SU-DHL-6 (cell line): ENCODE results near the gene RAPGEF4.

Experiments
- EZH2phosphoT487 ChIP-seq: fragments of 200-600 bp; sonication (generic), shearing (Covaris generic); conservative IDR thresholded peaks from 2 replicates; pipeline ENCODE4 v1.6.1; 2018; ENCODE audit warnings: mild to moderate bottlenecking, antibody characterized with exemption, low read length, moderate library complexity, mixed read lengths
- TF ChIP-seq, protein P1 (sequence below): fragments of 200-600 bp; sonication (generic); IDR thresholded peaks from one replicate; pipeline ENCODE4 v1.5.1; 2017; ENCODE audit warnings: antibody characterized with exemption, mild to moderate bottlenecking, low read length, moderate library complexity; ENCODE audit not compliant: insufficient read depth, poor library complexity, severe bottlenecking

DNA sequence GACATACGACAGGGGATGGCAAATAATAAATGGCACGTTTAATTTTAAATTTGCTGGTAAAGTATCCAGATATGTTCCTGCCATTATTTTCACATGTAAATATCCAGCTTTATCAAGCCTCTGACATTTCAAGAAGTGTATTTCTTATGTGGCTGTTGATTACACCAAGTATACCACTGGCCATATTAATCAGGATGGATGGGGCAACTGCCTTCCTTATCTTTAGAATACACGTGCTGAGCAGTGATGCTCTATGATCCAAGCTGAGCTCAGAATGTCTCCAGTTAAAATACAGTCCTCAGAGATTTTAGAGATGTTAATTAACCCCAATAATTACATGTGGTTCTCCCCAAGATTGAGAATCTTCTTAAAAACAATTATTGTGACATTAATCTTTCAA lies 38.3 kb upstream of the RAPGEF4 start:
- TF ChIP-seq, protein P1, sequence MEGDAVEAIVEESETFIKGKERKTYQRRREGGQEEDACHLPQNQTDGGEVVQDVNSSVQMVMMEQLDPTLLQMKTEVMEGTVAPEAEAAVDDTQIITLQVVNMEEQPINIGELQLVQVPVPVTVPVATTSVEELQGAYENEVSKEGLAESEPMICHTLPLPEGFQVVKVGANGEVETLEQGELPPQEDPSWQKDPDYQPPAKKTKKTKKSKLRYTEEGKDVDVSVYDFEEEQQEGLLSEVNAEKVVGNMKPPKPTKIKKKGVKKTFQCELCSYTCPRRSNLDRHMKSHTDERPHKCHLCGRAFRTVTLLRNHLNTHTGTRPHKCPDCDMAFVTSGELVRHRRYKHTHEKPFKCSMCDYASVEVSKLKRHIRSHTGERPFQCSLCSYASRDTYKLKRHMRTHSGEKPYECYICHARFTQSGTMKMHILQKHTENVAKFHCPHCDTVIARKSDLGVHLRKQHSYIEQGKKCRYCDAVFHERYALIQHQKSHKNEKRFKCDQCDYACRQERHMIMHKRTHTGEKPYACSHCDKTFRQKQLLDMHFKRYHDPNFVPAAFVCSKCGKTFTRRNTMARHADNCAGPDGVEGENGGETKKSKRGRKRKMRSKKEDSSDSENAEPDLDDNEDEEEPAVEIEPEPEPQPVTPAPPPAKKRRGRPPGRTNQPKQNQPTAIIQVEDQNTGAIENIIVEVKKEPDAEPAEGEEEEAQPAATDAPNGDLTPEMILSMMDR, result no peak
- no peak for TF ChIP-seq EZH2phosphoT487
